ENCODE measurements around the gene UGT1A9. TPM values are rescaled to one million over a fixed set of nuclear protein-coding genes. Genes with fewer than 3 reads are reported as not detected.

UGT1A9 gene
- total RNA-seq, 1 experiment from 2014 or later = not detected

DNA sequence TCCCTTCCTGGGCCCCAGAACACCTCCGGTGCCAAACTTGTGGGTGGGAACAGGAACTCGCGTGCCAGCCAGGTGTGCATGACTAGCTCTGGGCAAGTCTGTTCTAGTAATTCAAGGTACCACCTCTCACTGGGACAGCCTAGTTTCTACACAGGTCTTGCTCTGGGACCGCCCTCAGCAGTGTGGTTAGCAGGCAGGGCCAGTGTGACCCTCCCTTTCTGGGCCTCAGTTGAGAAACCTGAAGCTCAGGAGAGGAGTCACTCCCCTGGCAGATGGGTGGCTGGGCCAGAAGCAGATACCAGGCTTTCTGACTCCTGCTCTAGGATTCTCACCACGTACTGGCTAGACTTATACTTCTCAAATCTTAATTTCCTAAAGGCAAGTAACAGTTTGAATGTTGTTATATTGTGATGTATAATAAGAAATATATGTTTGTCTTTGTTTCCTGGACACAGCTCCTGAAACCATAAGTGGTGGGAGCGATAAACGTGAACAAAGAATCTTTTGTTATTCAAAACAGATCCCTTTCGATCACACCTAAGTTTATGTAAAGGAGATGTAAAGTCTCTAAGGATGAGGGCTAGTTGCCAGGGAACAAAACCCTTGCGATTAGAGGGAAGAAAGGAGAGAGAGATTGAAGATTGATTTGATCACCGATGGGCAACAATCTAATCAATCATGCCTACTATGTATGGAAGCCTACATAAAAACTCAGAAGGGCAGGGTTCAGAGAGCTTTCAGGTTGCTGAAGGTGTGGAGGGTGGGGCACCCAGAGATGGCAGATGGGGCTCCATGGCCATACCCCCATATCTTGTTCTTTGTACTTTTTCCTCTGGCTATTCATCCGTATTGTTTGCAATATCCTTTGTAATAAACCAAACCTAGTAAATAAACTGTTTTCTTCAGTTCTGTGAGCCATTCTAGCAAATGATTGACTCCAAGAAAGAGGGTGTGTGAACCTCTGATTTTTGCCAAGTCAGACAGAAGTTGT, 20.0 kb downstream of the UGT1A9 start:
- peak overlapping the region; percentile 97 for H3K27ac ChIP-seq
- CTCF ChIA-PET = interaction anchor here (0.6 to 0.9 kb wide), 3 partner anchors 45 to 179 kb away, joined by 3 to 6 read pairs (median 3); no protein-coding TSS in a partner anchor
- H3K36me3 ChIP-seq (ENCODE audit: low read depth) = peaks cover 41% of the 10 kb centered on the region
- peak overlapping the region; percentile 69 for H3K4me3 ChIP-seq
- H4K20me1 ChIP-seq (ENCODE audit: insufficient read depth) = no peaks in the 10 kb centered on the region
- peaks cover 58% of the 10 kb centered on the region for H3K79me2 ChIP-seq (ENCODE audit: low read depth)
- H3F3A ChIP-seq (ENCODE audit: insufficient read depth, low read depth) = peaks cover 85% of the 10 kb centered on the region
- POLR2A ChIA-PET (ENCODE audit: unreplicated experiment) = interaction anchor here (0.5 to 2.2 kb wide), 21 partner anchors 8 to 1237 kb away, joined by 3 to 53 read pairs (median 5); partner anchors contain the start of gene USP40
- peak overlapping the region; percentile 96 for H3K4me2 ChIP-seq
- peak; percentile 98 to 99 for DNase-seq
- peaks cover 48% of the 10 kb centered on the region for H3K4me1 ChIP-seq (replicated peaks; ENCODE audit: insufficient read depth)
- H3K27me3 ChIP-seq (ENCODE audit: insufficient read depth, low read depth) = no peaks in the 10 kb centered on the region
- no peaks in the 10 kb centered on the region for H3K9me2 ChIP-seq (ENCODE audit: insufficient read depth)
- intact Hi-C loops (cut with micrococcal nuclease; ENCODE audit: unreplicated experiment) = loop anchor here (1.0 to 10.0 kb wide), 9 partner anchors 15 to 733 kb away; partner anchors contain the start of genes ATG16L1, DGKD and USP40
- no peak for TF ChIP-seq EZH2 (IDR thresholded peaks at IDR 0.05; ENCODE audit: low read depth)
- TF ChIP-seq, protein P1, sequence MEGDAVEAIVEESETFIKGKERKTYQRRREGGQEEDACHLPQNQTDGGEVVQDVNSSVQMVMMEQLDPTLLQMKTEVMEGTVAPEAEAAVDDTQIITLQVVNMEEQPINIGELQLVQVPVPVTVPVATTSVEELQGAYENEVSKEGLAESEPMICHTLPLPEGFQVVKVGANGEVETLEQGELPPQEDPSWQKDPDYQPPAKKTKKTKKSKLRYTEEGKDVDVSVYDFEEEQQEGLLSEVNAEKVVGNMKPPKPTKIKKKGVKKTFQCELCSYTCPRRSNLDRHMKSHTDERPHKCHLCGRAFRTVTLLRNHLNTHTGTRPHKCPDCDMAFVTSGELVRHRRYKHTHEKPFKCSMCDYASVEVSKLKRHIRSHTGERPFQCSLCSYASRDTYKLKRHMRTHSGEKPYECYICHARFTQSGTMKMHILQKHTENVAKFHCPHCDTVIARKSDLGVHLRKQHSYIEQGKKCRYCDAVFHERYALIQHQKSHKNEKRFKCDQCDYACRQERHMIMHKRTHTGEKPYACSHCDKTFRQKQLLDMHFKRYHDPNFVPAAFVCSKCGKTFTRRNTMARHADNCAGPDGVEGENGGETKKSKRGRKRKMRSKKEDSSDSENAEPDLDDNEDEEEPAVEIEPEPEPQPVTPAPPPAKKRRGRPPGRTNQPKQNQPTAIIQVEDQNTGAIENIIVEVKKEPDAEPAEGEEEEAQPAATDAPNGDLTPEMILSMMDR (conservative IDR thresholded peaks at IDR 0.05) = no peak
- H2AFZ ChIP-seq = no peak overlapping the region
- BruUV-seq (replicated peaks) = TSS peak; percentile 58
- H3K9me3 ChIP-seq (ENCODE audit: insufficient read depth, low read depth) = no peaks in the 10 kb centered on the region

- POLR2A ChIA-PET (ENCODE audit: unreplicated experiment) = interaction anchor here (0.7 to 2.1 kb wide), 4 partner anchors 10 to 153 kb away, joined by 3 to 16 read pairs (median 6); no protein-coding TSS in a partner anchor
- DNase-seq = no peak
- intact Hi-C loops (cut with micrococcal nuclease; ENCODE audit: unreplicated experiment) = loop anchor here (5.0 to 10.0 kb wide), 5 partner anchors 280 to 732 kb away; partner anchors contain the start of genes ATG16L1 and DGKD
- peaks cover 51% of the 10 kb centered on the region for H3K36me3 ChIP-seq (ENCODE audit: low read depth)
- peaks cover 67% of the 10 kb centered on the region for H3K79me2 ChIP-seq (ENCODE audit: low read depth)
- TF ChIP-seq, protein P1 (conservative IDR thresholded peaks at IDR 0.05) = no peak
- TF ChIP-seq EZH2 (IDR thresholded peaks at IDR 0.05; ENCODE audit: low read depth) = no peak
- H3K4me2 ChIP-seq = peak within 1 kb of the TSS; percentile 96
- BruUV-seq (replicated peaks) = no TSS peak
- H3F3A ChIP-seq (ENCODE audit: insufficient read depth, low read depth) = peaks cover 94% of the 10 kb centered on the region
- H3K9me3 ChIP-seq (ENCODE audit: insufficient read depth, low read depth) = no peaks in the 10 kb centered on the region
- no peaks in the 10 kb centered on the region for H3K27me3 ChIP-seq (ENCODE audit: insufficient read depth, low read depth)
- H3K9me2 ChIP-seq (ENCODE audit: insufficient read depth) = no peaks in the 10 kb centered on the region
- peak within 1 kb of the TSS; percentile 69 for H3K4me3 ChIP-seq
- peak within 1 kb of the TSS; percentile 97 for H3K27ac ChIP-seq
- H2AFZ ChIP-seq = no peak within 1 kb of the TSS
- peaks cover 52% of the 10 kb centered on the region for H3K4me1 ChIP-seq (replicated peaks; ENCODE audit: insufficient read depth)
- no peaks in the 10 kb centered on the region for H4K20me1 ChIP-seq (ENCODE audit: insufficient read depth)
- CTCF ChIA-PET = no interaction called here
Observed at GRCh38 chr2:233692648-233693047, 20.9 kb downstream of the UGT1A9 start, which contains the start of gene UGT1A6. Gene UGT1A6, plus strand, starts transcription at chr2:233692890. Its CDS starts 115 bp downstream, at chr2:233693005.

DNA sequence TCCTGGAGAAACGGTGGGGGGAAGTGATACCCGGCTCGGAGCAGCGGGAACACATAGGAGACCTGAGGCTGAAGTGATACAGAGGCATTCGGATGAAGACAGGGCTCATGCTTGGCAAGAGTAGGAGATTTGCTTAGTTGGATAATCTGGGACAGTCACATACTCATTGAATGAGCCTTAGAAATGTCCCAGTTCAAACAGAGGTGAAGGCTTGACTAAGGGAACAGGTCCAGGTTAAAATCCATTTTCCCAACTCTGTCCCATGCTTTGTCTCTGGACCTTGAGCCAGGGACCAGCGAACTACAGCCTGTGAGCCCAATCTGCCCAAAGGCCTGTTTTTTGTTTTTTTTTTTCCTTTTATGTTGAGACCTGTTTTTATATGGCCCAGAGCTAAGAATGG, 22.3 kb downstream of the UGT1A9 start:
- Histone ChIP-seq H2AFZ (no peak overlapping the region), H3K9me2 (ENCODE audit: insufficient read depth) (no peaks in the 10 kb centered on the region), H3F3A (ENCODE audit: insufficient read depth, low read depth) (peaks cover 95% of the 10 kb centered on the region), H3K27me3 (ENCODE audit: insufficient read depth, low read depth) (no peaks in the 10 kb centered on the region), H4K20me1 (ENCODE audit: insufficient read depth) (no peaks in the 10 kb centered on the region), H3K4me3 (peak overlapping the region; percentile 69), H3K9me3 (ENCODE audit: insufficient read depth, low read depth) (no peaks in the 10 kb centered on the region), H3K36me3 (ENCODE audit: low read depth) (peaks cover 64% of the 10 kb centered on the region), H3K4me2 (peak overlapping the region; percentile 96), H3K4me1 (replicated peaks; ENCODE audit: insufficient read depth) (peaks cover 54% of the 10 kb centered on the region), H3K27ac (peak overlapping the region; percentile 97), H3K79me2 (ENCODE audit: low read depth) (peaks cover 80% of the 10 kb centered on the region)
- TF ChIP-seq EZH2 (IDR thresholded peaks at IDR 0.05; ENCODE audit: low read depth) = no peak
- TF ChIP-seq, protein P1 (conservative IDR thresholded peaks at IDR 0.05) = no peak
- intact Hi-C loops (cut with micrococcal nuclease; ENCODE audit: unreplicated experiment) = loop anchor here (5.0 to 10.0 kb wide), 5 partner anchors 282 to 731 kb away; partner anchors contain the start of genes ATG16L1 and DGKD
- CTCF ChIA-PET = interaction anchor here (0.7 kb wide), 1 partner anchor 65 kb away, joined by 3 read pairs; no protein-coding TSS in a partner anchor
- POLR2A ChIA-PET (ENCODE audit: unreplicated experiment) = interaction anchor here (0.7 kb wide), 1 partner anchor 267 kb away, joined by 6 read pairs; no protein-coding TSS in a partner anchor
- BruUV-seq (replicated peaks) = no TSS peak
- DNase-seq = no peak

Data from PC-9 (cell line).